ENCODE measurements around the gene CLEC5A. TPM values are rescaled to one million over a fixed set of nuclear protein-coding genes. Genes with fewer than 3 reads are reported as not detected.
"Not testable (repeated sequence)": the region's sequence is repeated elsewhere in the genome, so short reads cannot be mapped to it uniquely, and the experiment has no call there.

Gene CLEC5A
- total RNA-seq (2012; rRNA removed): not detected in 2 replicates

- H3K9ac ChIP-seq (ENCODE audit: low read depth, low read length): no peak within 1 kb of the TSS
- peak within 1 kb of the TSS; percentile 6 for H3K4me2 ChIP-seq (ENCODE audit: low read length)
- no peak within 1 kb of the TSS for H3K4me3 ChIP-seq (ENCODE audit: low read length)
- H3K4me1 ChIP-seq (ENCODE audit: control insufficient read depth, insufficient read depth, low read length): peaks cover 17% of the 10 kb centered on the region
- H3K36me3 ChIP-seq (ENCODE audit: insufficient read depth, low read length): no peaks in the 10 kb centered on the region
- no peaks in the 10 kb centered on the region for H3K27me3 ChIP-seq (ENCODE audit: control insufficient read depth, insufficient read depth, low read length)
- H3K9me3 ChIP-seq (replicated peaks; ENCODE audit: low read length): no peaks in the 10 kb centered on the region
These were observed at the start of gene CLEC5A for GRCh38 chr7:141946796-141947195. TSS of gene CLEC5A (minus strand) at chr7:141946974. CDS start at chr7:141946292, 682 bp downstream.

GRCh38 chr7:141993354-141993753 lies 46.6 kb upstream of the CLEC5A start:
- H3K36me3 ChIP-seq (ENCODE audit: insufficient read depth, low read length): no peaks in the 10 kb centered on the region
- no peak overlapping the region for H3K4me2 ChIP-seq (ENCODE audit: low read length)
- no peak overlapping the region for H3K4me3 ChIP-seq (ENCODE audit: low read length)
- H3K4me1 ChIP-seq (ENCODE audit: control insufficient read depth, insufficient read depth, low read length): peaks cover 11% of the 10 kb centered on the region
- no peak overlapping the region for H3K9ac ChIP-seq (ENCODE audit: low read depth, low read length)
- no peaks in the 10 kb centered on the region for H3K9me3 ChIP-seq (replicated peaks; ENCODE audit: low read length)
- H3K27me3 ChIP-seq (ENCODE audit: control insufficient read depth, insufficient read depth, low read length): no peaks in the 10 kb centered on the region

- Histone ChIP-seq H3K9ac (ENCODE audit: low read depth, low read length) (no peak overlapping the region), H3K4me2 (ENCODE audit: low read length) (no peak overlapping the region), H3K27me3 (ENCODE audit: control insufficient read depth, insufficient read depth, low read length) (no peaks in the 10 kb centered on the region), H3K4me1 (ENCODE audit: control insufficient read depth, insufficient read depth, low read length) (peaks cover 11% of the 10 kb centered on the region), H3K36me3 (ENCODE audit: insufficient read depth, low read length) (no peaks in the 10 kb centered on the region), H3K9me3 (replicated peaks; ENCODE audit: low read length) (no peaks in the 10 kb centered on the region), H3K4me3 (ENCODE audit: low read length) (no peak overlapping the region)
These were observed 45.9 kb upstream of the CLEC5A start for GRCh38 chr7:141992688-141993087.

GRCh38 chr7:141992156-141992555 lies 45.4 kb upstream of the CLEC5A start:
- no peaks in the 10 kb centered on the region for H3K9me3 ChIP-seq (replicated peaks; ENCODE audit: low read length)
- no peaks in the 10 kb centered on the region for H3K36me3 ChIP-seq (ENCODE audit: insufficient read depth, low read length)
- no peak overlapping the region for H3K9ac ChIP-seq (ENCODE audit: low read depth, low read length)
- H3K4me1 ChIP-seq (ENCODE audit: control insufficient read depth, insufficient read depth, low read length): peaks cover 11% of the 10 kb centered on the region
- no peaks in the 10 kb centered on the region for H3K27me3 ChIP-seq (ENCODE audit: control insufficient read depth, insufficient read depth, low read length)
- no peak overlapping the region for H3K4me3 ChIP-seq (ENCODE audit: low read length)
- H3K4me2 ChIP-seq (ENCODE audit: low read length): no peak overlapping the region

- Histone ChIP-seq H3K4me1 (ENCODE audit: control insufficient read depth, insufficient read depth, low read length) (peaks cover 11% of the 10 kb centered on the region), H3K4me2 (ENCODE audit: low read length) (no peak overlapping the region), H3K9me3 (replicated peaks; ENCODE audit: low read length) (no peaks in the 10 kb centered on the region), H3K27me3 (ENCODE audit: control insufficient read depth, insufficient read depth, low read length) (no peaks in the 10 kb centered on the region), H3K4me3 (ENCODE audit: low read length) (no peak overlapping the region), H3K9ac (ENCODE audit: low read depth, low read length) (no peak overlapping the region), H3K36me3 (ENCODE audit: insufficient read depth, low read length) (no peaks in the 10 kb centered on the region)
These were observed 44.4 kb upstream of the CLEC5A start for GRCh38 chr7:141991140-141991539.

GRCh38 chr7:141990011-141990725 lies 43.4 kb upstream of the CLEC5A start:
- no peak overlapping the region for H3K4me2 ChIP-seq (ENCODE audit: low read length)
- no peaks in the 10 kb centered on the region for H3K36me3 ChIP-seq (ENCODE audit: insufficient read depth, low read length)
- no peaks in the 10 kb centered on the region for H3K9me3 ChIP-seq (replicated peaks; ENCODE audit: low read length)
- H3K27me3 ChIP-seq (ENCODE audit: control insufficient read depth, insufficient read depth, low read length): no peaks in the 10 kb centered on the region
- no peak overlapping the region for H3K9ac ChIP-seq (ENCODE audit: low read depth, low read length)
- no peak overlapping the region for H3K4me3 ChIP-seq (ENCODE audit: low read length)
- peaks cover 11% of the 10 kb centered on the region for H3K4me1 ChIP-seq (ENCODE audit: control insufficient read depth, insufficient read depth, low read length)

- H3K36me3 ChIP-seq (ENCODE audit: insufficient read depth, low read length); H3K4me2 ChIP-seq (ENCODE audit: low read length); H3K27me3 ChIP-seq (ENCODE audit: control insufficient read depth, insufficient read depth, low read length); H3K4me3 ChIP-seq (ENCODE audit: low read length); H3K9ac ChIP-seq (ENCODE audit: low read depth, low read length); H3K9me3 ChIP-seq (replicated peaks; ENCODE audit: low read length): not testable (repeated sequence)
- peaks cover 11% of the 10 kb centered on the region for H3K4me1 ChIP-seq (ENCODE audit: control insufficient read depth, insufficient read depth, low read length)
These were observed 41.0 kb upstream of the CLEC5A start for GRCh38 chr7:141987803-141988202.

- Histone ChIP-seq H3K4me3 (ENCODE audit: low read length) (no peak overlapping the region), H3K4me2 (ENCODE audit: low read length) (no peak overlapping the region), H3K36me3 (ENCODE audit: insufficient read depth, low read length) (no peaks in the 10 kb centered on the region), H3K9me3 (replicated peaks; ENCODE audit: low read length) (no peaks in the 10 kb centered on the region), H3K27me3 (ENCODE audit: control insufficient read depth, insufficient read depth, low read length) (no peaks in the 10 kb centered on the region), H3K9ac (ENCODE audit: low read depth, low read length) (no peak overlapping the region), H3K4me1 (ENCODE audit: control insufficient read depth, insufficient read depth, low read length) (peaks cover 3% of the 10 kb centered on the region)
These were observed 40.1 kb upstream of the CLEC5A start for GRCh38 chr7:141986923-141987322.

- H3K9ac ChIP-seq (ENCODE audit: low read depth, low read length); H3K27me3 ChIP-seq (ENCODE audit: control insufficient read depth, insufficient read depth, low read length); H3K4me3 ChIP-seq (ENCODE audit: low read length); H3K4me1 ChIP-seq (ENCODE audit: control insufficient read depth, insufficient read depth, low read length); H3K36me3 ChIP-seq (ENCODE audit: insufficient read depth, low read length); H3K4me2 ChIP-seq (ENCODE audit: low read length); H3K9me3 ChIP-seq (replicated peaks; ENCODE audit: low read length): not testable (repeated sequence)
These were observed 39.2 kb upstream of the CLEC5A start for GRCh38 chr7:141985926-141986325.

GRCh38 chr7:141979568-141979967 lies 32.8 kb upstream of the CLEC5A start:
- no peak overlapping the region for H3K9ac ChIP-seq (ENCODE audit: low read depth, low read length)
- no peaks in the 10 kb centered on the region for H3K27me3 ChIP-seq (ENCODE audit: control insufficient read depth, insufficient read depth, low read length)
- no peaks in the 10 kb centered on the region for H3K36me3 ChIP-seq (ENCODE audit: insufficient read depth, low read length)
- H3K4me1 ChIP-seq (ENCODE audit: control insufficient read depth, insufficient read depth, low read length): peaks cover 6% of the 10 kb centered on the region
- no peak overlapping the region for H3K4me2 ChIP-seq (ENCODE audit: low read length)
- no peak overlapping the region for H3K4me3 ChIP-seq (ENCODE audit: low read length)
- H3K9me3 ChIP-seq (replicated peaks; ENCODE audit: low read length): no peaks in the 10 kb centered on the region

- H3K4me1 ChIP-seq (ENCODE audit: control insufficient read depth, insufficient read depth, low read length): peaks cover 6% of the 10 kb centered on the region
- H3K4me2 ChIP-seq (ENCODE audit: low read length): no peak overlapping the region
- no peak overlapping the region for H3K4me3 ChIP-seq (ENCODE audit: low read length)
- no peaks in the 10 kb centered on the region for H3K9me3 ChIP-seq (replicated peaks; ENCODE audit: low read length)
- no peak overlapping the region for H3K9ac ChIP-seq (ENCODE audit: low read depth, low read length)
- no peaks in the 10 kb centered on the region for H3K27me3 ChIP-seq (ENCODE audit: control insufficient read depth, insufficient read depth, low read length)
- H3K36me3 ChIP-seq (ENCODE audit: insufficient read depth, low read length): no peaks in the 10 kb centered on the region
These were observed 31.6 kb upstream of the CLEC5A start for GRCh38 chr7:141978351-141978750.

- Histone ChIP-seq H3K4me2 (ENCODE audit: low read length) (peak overlapping the region; percentile 76), H3K4me3 (ENCODE audit: low read length) (no peak overlapping the region), H3K9me3 (replicated peaks; ENCODE audit: low read length) (no peaks in the 10 kb centered on the region), H3K27me3 (ENCODE audit: control insufficient read depth, insufficient read depth, low read length) (no peaks in the 10 kb centered on the region), H3K36me3 (ENCODE audit: insufficient read depth, low read length) (no peaks in the 10 kb centered on the region), H3K4me1 (ENCODE audit: control insufficient read depth, insufficient read depth, low read length) (peaks cover 6% of the 10 kb centered on the region), H3K9ac (ENCODE audit: low read depth, low read length) (no peak overlapping the region)
These were observed 29.9 kb upstream of the CLEC5A start for GRCh38 chr7:141976524-141977245.
